Measurements from ENCODE around the gene NOL9.
A peak's percentile ranks its signal among the peaks of the same experiment; 100 is the strongest.

NOL9 gene

GRCh38 chr1:6489383-6489765, 64.9 kb downstream of the NOL9 start:
- DNase-seq (ENCODE audit: low spot score), result no peak

GRCh38 chr1:6488602-6489382, 65.5 kb downstream of the NOL9 start:
- no peak for DNase-seq (ENCODE audit: low spot score)

DNA sequence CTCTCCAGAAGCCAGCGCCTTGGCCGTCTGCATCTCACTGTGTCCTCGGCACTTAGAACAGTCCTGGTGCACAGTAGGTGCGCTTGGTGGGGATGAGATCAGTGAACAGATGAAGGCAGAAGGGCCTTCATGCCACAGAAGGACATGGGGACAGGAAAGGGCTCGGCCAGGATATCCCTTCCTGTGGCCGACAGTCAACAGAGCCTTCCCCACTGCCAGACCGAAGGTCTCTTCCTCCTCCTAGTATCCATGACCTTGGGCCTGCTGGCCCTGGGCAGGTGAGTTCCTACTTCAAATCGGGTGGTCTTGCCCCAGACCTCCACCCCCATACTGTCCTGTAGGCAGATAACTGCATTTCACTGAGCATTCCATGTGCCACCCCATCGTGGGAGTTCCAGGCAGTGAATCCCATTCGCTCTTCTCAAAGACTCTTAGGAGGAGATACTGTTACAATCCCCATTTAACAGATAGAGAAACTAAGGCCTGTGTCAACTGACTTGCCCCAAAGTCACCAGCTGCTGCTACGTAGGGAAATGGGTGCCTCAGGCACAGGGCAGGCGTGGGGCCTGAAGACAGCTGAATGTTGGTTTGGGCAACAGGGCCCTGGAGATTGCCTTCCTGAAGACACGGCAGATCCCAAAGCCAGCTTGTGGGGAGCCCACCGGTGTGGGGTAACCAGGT, 66.4 kb downstream of the NOL9 start:
- no peak for DNase-seq (ENCODE audit: low spot score)

GRCh38 chr1:6486433-6487011, 67.8 kb downstream of the NOL9 start:
- peak; percentile 85 for DNase-seq (ENCODE audit: low spot score)

- DNase-seq (ENCODE audit: low spot score), result no peak
Measured at GRCh38 chr1:6485168-6486101, 68.9 kb downstream of the NOL9 start.

GRCh38 chr1:6484826-6485167, 69.5 kb downstream of the NOL9 start:
- no peak for DNase-seq (ENCODE audit: low spot score)

DNA sequence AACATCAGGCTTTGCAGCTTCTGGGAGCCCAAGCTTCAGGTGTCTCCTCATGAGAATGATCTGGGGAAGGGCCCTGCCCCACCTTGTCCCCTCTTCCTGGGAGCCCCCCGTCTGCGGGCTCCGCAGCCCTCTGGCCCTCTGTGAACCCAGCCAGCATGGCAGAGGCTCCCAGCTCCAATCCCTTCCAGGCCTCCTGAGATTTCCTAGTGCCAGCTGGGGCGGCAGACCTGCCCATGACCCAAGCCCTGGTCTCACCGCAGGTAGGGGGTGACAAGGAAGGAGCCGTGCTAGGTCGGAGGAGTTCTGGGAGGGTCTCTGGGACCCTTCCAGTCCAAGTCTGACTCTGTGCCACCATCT, 70.6 kb downstream of the NOL9 start:
- DNase-seq (ENCODE audit: low spot score), result no peak

GRCh38 chr1:6483017-6483760, 71.1 kb downstream of the NOL9 start:
- DNase-seq (ENCODE audit: low spot score), result no peak

DNA sequence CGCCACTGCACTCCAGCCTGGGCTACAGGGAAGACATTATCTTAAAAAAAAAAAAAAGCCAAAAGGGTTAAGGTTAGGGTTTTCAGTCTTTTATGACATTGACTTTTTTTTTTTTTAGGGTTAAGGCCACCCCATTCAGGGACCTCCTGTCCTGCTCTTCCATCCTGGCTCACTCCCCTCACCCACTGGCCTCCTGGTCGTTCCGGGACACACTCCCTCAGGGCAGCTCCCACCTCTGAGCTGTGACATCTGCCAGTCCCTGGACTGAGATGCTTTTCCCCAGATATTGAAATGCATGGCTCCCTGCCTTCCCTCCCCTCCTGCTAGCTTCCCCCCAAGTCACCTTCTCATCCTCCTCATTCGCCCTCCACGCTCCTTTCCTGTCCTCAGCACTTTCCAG, 72.5 kb downstream of the NOL9 start:
- DNase-seq (ENCODE audit: low spot score), result no peak

- DNase-seq (ENCODE audit: low spot score), result no peak
Measured at GRCh38 chr1:6477039-6477820, 77.1 kb downstream of the NOL9 start.

GRCh38 chr1:6476483-6476882, 77.8 kb downstream of the NOL9 start:
- DNase-seq (ENCODE audit: low spot score), result no peak

DNA sequence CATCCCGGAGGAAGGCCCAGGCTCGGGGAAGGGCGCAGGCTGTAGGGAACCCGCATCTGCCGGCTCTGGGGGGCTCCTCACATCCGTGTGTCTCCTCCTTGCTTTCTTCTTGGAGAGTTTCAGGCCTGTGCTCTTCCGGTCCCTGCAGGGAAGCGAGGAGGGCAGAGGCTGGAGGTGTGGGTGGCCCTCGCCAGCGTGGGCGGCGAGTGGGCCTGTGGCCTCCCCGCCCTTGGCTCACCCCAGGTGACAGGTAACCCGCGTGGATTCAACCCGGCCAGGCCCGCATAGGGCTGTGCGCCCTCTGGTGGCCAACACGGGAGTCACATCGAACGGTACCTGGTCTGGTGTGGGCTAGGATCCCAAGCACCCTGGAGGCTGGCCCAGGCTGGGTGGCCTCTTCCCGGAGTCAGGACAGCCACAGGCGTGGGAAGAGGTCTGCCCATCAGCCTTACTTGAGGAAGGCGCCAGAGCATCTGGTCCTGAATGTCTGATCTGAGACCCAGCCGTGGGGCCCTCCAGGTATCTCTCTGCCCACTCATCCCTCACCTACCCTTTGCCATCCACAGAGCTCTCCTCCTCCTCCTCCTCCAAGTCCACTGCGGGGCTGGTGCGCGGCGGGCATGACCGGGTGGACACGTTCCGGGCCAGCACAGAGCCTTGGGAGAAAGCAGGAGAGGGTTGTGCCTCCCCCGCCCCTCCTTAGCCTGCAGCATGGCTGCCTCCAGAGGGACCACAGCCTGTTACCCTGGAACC, 78.8 kb downstream of the NOL9 start:
- DNase-seq (ENCODE audit: low spot score), result peak; percentile 76

GRCh38 chr1:6474815-6475282, 79.5 kb downstream of the NOL9 start:
- no peak for DNase-seq (ENCODE audit: low spot score)

- no peak for DNase-seq (ENCODE audit: low spot score)
Measured at GRCh38 chr1:6473974-6474814, 80.1 kb downstream of the NOL9 start.

GRCh38 chr1:6473156-6473555, 81.2 kb downstream of the NOL9 start:
- no peak for DNase-seq (ENCODE audit: low spot score)

- no peak for DNase-seq (ENCODE audit: low spot score)
Measured at GRCh38 chr1:6472391-6472790, 81.9 kb downstream of the NOL9 start.

- DNase-seq (ENCODE audit: low spot score), result no peak
Measured at GRCh38 chr1:6471970-6472368, 82.3 kb downstream of the NOL9 start.

All from activated CD4-positive, alpha-beta T cell treated with anti-CD3 and anti-CD28 coated beads, Interleukin-2, Interleukin-4, amounts not matched to agents 100 ng/mL and 50 ng/mL, durations not matched to agents 16 hours and 8 hours (primary cell).